DND-41 (cell line): ENCODE measurements around the gene ITPR2.

Experiments
- ATAC-seq: fragments of 200-7000 bp; cut with Tn5 transposase; 3 replicates; pipeline ENCODE4 v1.9.1; 2021; ENCODE audit warnings: low read depth; ENCODE audit not compliant: insufficient read depth
- DNase-seq: peaks from one replicate; pipeline ENCODE4 v3.0.0-alpha.2; 2020
- H2AFZ ChIP-seq: 2 replicates; pipeline ENCODE4 v1.6.0; 2012; ENCODE audit warnings: low read depth, low read length
- H3K27ac ChIP-seq: 2 replicates; pipeline ENCODE4 v1.5.1; 2012; ENCODE audit warnings: low read length, inconsistent platforms
- H3K27me3 ChIP-seq: fragments of 200-600 bp; sonication (generic); 2 replicates; pipeline ENCODE4 v1.6.0; 2012; ENCODE audit warnings: low read length, mild to moderate bottlenecking, inconsistent platforms; ENCODE audit not compliant: insufficient read depth, poor library complexity
- H3K36me3 ChIP-seq: 2 replicates; pipeline ENCODE4 v1.5.1; 2012; ENCODE audit warnings: low read length, inconsistent platforms; ENCODE audit not compliant: insufficient read depth
- H3K4me1 ChIP-seq: 2 replicates; pipeline ENCODE4 v1.5.1; 2012; ENCODE audit warnings: mild to moderate bottlenecking, low read length; ENCODE audit not compliant: insufficient read depth
- H3K4me2 ChIP-seq: 2 replicates; pipeline ENCODE4 v1.6.0; 2012; ENCODE audit warnings: mild to moderate bottlenecking, moderate library complexity, low read length, inconsistent platforms; ENCODE audit not compliant: insufficient read depth
- H3K4me3 ChIP-seq, 2 experiments: fragments of 200-600 bp in 1 of 2; shearing (Covaris generic) in 1 of 2; 2 replicates each; pipeline ENCODE4 v1.5.1; 2012 to 2016; ENCODE audit warnings: inconsistent platforms in 2 of 2, low read length in 2 of 2, mild to moderate bottlenecking in 2 of 2, low read depth in 1 of 2, moderate library complexity in 1 of 2
- H3K79me2 ChIP-seq: 2 replicates; pipeline ENCODE4 v1.6.0; 2012; ENCODE audit warnings: low read length, inconsistent platforms; ENCODE audit not compliant: insufficient read depth
- H3K9ac ChIP-seq: 2 replicates; pipeline ENCODE4 v1.6.0; 2012; ENCODE audit warnings: low read depth, mild to moderate bottlenecking, inconsistent platforms, low read length, moderate library complexity
- H3K9me3 ChIP-seq: 2 replicates; pipeline ENCODE4 v1.5.1; 2012; ENCODE audit warnings: low read length, moderate library complexity, mild to moderate bottlenecking, inconsistent platforms; ENCODE audit not compliant: insufficient read depth, severe bottlenecking
- H4K20me1 ChIP-seq: 2 replicates; pipeline ENCODE4 v1.6.0; 2012; ENCODE audit warnings: low read length; ENCODE audit not compliant: insufficient read depth
- CTCF ChIP-seq: IDR thresholded peaks from 2 replicates; pipeline ENCODE4 v1.5.1; 2012; ENCODE audit warnings: borderline replicate concordance, low read length, moderate library complexity, mild to moderate bottlenecking; ENCODE audit not compliant: poor library complexity, severe bottlenecking; ENCODE audit errors: extremely low read depth
- EZH2 ChIP-seq: IDR thresholded peaks from 3 replicates; pipeline ENCODE4 v1.6.1; 2012; ENCODE audit warnings: borderline replicate concordance, low read depth, mild to moderate bottlenecking, moderate library complexity, low read length, inconsistent platforms; ENCODE audit not compliant: severe bottlenecking

Gene ITPR2

GRCh38 chr12:26870491-26871419 lies 37.8 kb upstream of the ITPR2 start:
- peak; percentile 76 for DNase-seq
- ATAC-seq = peak; percentile 80
- peak overlapping the region; percentile 57 for H3K4me2 ChIP-seq
- H4K20me1 ChIP-seq = no peaks in the 10 kb centered on the region
- peak overlapping the region; percentile 100 for H3K27ac ChIP-seq
- H2AFZ ChIP-seq = peak overlapping the region; percentile 54
- no peaks in the 10 kb centered on the region for H3K9me3 ChIP-seq
- H3K36me3 ChIP-seq = no peaks in the 10 kb centered on the region
- H3K4me3 ChIP-seq = peak overlapping the region in 1 of 2 experiments; percentile 25; a peak in 2 of 4 replicates
- H3K9ac ChIP-seq = peak overlapping the region; percentile 51
- TF ChIP-seq CTCF (no peak), EZH2 (no peak)
- H3K79me2 ChIP-seq = no peaks in the 10 kb centered on the region
- peaks cover 84% of the 10 kb centered on the region for H3K4me1 ChIP-seq
- no peaks in the 10 kb centered on the region for H3K27me3 ChIP-seq

- Histone ChIP-seq H3K4me1 (peaks cover 86% of the 10 kb centered on the region), H3K36me3 (no peaks in the 10 kb centered on the region), H3K27ac (peak overlapping the region; percentile 100), H3K4me3 (0 out of 4 replicates have a peak overlapping the region, but pooled peaks of 1 of the 2 experiments have one; percentile 25), H3K9ac (peak overlapping the region; percentile 51), H3K79me2 (no peaks in the 10 kb centered on the region), H2AFZ (peak overlapping the region; percentile 54), H3K4me2 (peak overlapping the region; percentile 57), H4K20me1 (no peaks in the 10 kb centered on the region), H3K9me3 (no peaks in the 10 kb centered on the region), H3K27me3 (no peaks in the 10 kb centered on the region)
- peak; percentile 13 for DNase-seq
- no peak for TF ChIP-seq EZH2
- TF ChIP-seq CTCF = no peak
- no peak for ATAC-seq
Measured at GRCh38 chr12:26869908-26870459, 37.0 kb upstream of the ITPR2 start.

GRCh38 chr12:26869104-26869494 lies 36.1 kb upstream of the ITPR2 start:
- Histone ChIP-seq H2AFZ (no peak overlapping the region), H3K4me3 (no peak overlapping the region), H3K9ac (peak overlapping the region; percentile 1; the same call in 1 of the 2 replicates), H4K20me1 (no peaks in the 10 kb centered on the region), H3K36me3 (no peaks in the 10 kb centered on the region), H3K27me3 (no peaks in the 10 kb centered on the region), H3K27ac (peak overlapping the region; percentile 100), H3K9me3 (no peaks in the 10 kb centered on the region), H3K79me2 (no peaks in the 10 kb centered on the region), H3K4me2 (no peak overlapping the region), H3K4me1 (peaks cover 80% of the 10 kb centered on the region)
- TF ChIP-seq EZH2 (no peak), CTCF (no peak)
- ATAC-seq (no peak), DNase-seq (no peak)
